HG03558 (cell line): Measurements from ENCODE around the gene IFNAR2.
"Not testable (repeated sequence)": the region's sequence is repeated elsewhere in the genome, so short reads cannot be mapped to it uniquely, and the experiment has no call there.

Experiments used
- ATAC-seq: cut with Tn5 transposase; IDR thresholded peaks from one replicate; pipeline ENCODE4 v1.9.1; 2021; ENCODE audit warnings: moderate number of reproducible peaks; ENCODE audit not compliant: unreplicated experiment; ENCODE audit errors: extremely low read depth

IFNAR2 gene

DNA sequence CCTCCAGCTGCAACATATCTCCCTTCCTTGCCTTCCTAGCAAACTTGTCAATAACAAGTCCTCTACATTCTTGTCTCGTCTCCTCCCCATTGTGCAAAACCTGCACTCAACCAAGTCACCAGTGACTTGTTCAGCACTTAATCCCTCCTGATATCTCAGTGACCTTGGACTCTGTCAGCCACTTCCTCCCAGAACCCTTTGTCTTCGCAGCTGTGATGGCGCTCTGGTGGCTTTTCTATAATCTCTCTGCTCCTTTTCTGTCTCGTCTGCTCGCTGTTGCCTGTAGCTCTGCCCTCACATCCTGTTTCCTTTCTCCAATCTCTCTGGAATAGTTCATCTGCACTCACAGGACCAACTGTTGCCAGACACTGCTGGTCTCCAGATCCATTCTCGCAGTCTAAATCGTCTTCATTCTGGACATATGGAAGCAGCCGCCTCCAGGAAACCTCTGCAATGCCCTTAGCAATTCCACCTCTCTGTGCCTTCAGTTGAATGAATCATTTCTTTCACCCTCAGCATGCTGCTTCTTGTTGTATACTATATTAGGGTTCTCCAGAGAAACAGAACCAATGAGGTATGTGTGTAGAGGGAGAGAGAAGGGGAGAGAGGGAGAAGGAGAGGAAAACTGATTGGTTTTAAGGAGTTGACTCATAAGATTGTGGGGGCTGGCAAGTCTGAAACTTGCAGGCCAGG, 17.4 kb upstream of the IFNAR2 start:
- ATAC-seq = no peak

DNA sequence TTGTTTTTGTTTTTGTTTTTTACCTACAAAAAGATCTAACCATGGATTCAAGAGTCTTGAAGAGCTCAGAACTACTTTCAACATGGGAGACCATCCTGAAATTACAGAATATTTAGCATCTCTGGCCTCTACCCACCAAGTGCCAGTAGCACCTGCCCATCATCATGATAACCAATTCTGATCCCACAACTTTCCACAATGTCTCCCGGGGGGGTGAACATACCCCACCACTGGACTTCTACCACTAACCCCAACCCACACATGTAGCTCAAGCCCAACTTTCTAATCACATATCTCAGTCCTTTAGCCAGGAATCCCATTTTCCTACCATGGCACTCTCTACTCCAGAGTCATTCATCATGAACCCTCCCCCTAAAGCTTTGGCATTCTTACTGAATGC, 15.7 kb upstream of the IFNAR2 start:
- no peak for ATAC-seq

DNA sequence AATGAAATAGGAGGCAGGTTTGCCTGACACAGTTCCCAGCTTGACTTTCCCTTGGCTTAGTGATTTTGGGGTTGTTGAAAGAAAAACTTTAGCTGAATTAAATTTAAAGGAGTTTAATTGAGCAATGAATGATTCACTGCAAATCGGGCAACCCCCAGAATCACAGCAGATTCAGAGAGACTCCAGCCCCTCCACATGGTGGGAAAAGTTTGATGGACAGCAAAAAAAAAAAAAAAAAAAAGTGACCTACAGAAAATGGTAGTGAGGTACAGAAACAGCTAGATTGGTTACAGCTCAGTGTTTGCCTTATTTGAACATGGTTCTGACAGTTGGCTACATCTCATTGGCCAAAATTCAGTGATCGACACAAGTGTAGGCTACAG, 12.6 kb upstream of the IFNAR2 start:
- ATAC-seq = no peak

DNA sequence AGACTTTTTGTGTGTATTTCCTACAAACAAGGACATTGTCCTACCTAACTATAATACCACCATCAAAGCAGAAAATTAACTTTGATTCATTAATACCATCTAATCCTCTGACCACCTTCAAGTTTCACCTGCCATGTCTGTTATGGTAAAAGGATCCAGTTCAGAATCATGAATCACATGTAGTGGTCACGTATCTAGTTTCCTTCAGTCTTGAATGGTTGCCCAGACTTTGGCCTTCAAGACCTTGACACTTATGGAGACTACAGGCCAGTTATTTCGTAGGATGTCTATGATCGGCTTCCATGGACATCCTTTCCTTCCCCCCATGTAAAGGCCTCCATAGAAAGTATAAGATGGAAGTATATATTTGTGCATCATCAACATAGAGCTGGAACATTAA, 10.4 kb upstream of the IFNAR2 start:
- ATAC-seq = no peak

DNA sequence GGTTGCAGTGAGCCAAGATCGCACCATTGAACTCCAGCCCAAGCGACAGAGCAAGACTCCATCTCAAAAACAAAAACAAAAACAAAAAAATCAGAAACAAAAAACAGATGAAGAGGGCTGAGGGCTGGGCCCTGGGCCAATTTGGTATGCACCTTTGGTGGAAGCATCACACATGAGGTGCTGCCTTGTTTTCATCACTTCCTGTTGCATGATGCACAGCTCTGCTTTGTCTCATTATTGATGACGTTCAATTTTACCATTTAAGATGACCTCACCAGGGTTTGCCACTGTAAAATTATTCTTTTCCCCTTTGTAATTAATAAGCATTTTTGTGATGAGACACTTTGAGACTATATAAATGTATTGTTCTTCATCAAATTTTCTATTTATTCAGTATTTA, 9.8 kb upstream of the IFNAR2 start:
- ATAC-seq = no peak

DNA sequence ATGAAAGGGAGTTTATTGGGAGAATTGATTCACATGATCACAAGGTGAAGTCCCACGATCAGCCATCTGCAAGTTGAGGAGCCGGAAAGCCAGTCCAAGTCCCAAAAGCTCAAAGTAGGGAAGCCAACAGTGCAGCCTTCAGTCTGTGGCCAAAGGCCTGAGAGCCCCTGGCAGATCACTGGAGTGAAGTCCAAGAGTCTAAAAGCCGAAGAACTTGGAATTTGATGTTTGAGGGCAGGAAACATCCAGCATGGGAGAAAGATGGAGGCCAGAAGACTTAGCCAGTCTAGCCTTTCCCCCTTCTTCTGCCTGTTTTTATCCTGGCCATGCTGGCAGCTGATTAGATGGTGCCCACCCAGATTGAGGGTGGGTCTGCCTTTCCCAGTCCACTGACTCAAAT, 4.4 kb upstream of the IFNAR2 start:
- not testable (repeated sequence) for ATAC-seq

DNA sequence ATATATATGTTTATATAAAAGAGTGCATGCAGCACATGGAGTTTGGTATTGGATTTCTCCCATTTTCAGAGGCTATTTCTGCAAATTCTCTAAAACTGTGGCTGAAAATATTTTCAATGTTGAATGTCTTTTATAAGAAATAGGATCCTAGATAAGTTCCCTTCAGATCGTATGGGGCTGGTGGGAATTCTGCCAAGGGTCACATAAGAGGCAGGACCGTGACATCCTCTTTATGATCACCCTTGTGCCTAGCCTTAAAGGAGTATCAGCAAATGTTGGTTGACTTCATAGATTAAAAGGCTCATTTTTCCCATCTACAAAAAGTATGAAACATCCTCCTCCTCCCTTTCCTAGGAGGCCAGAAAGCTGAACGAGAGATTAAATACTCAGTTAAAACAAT, 1.3 kb upstream of the IFNAR2 start:
- ATAC-seq = no peak

DNA sequence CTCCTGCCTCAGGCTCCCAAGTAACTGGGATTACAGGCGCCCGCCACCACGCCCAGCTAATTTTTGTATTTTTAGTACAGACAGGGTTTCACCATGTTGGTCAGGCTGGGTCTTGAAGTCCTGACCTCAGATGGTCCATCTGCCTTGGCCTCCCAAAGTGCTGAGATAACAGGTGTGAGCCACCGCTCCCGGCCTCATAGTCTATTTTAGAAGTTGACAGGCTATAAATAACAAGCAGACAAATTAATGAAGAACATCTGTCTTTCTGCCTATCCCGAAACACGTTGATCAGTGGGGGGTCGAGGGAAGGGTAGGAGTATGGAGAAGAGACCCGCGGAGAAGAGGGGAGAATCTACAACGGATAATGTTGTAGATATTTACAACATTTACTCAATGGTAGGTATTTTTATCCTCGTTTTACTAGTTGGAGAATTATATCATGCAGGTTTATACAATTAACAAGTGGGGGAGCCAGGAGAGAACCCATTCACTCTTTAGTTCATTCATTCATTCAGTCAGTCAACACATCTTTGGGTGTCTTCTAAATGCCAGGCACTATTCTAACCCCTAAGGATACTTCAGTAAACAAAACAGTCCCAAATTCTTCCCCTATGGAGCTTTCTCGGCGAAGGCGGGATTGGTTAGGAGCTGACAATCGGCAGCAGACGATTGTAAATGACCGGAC, 497 bp upstream of the IFNAR2 start:
- no peak for ATAC-seq

DNA sequence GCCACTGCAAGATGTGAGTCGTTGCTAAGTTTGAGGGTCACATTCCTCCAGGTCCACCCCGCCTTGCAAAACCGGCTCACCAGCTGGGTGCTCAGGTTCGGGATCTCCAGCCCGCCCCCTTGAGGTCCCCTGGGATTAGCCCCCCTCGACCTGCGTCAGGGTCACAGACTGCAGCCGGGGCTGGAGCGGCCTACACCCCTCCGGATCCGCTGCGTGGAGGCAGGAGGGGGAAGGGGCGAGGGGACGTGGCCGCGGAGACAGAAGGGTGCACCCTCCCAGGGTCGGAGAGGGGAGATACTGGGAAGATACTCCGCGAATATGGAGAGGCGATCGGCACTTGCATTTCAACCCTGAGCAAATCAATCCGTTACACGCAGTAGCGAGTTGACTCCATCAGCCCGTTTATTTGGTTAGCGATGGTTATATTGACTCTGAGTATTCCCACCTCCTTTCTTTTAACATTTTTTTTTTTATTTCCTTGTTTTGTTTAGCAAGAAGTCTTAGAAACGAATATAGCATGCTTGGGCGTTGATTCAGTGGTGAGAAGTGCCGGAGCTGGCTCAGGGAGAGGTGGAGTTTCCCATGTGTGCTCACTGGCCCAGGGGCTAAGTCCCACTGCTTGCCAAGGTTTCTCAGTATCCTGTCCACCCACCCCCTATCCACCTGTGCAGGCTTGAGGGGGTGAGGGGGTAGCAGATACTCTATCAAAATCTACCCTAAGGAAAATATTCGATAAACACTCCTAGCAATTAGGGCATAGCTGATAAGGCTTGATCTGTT, 997 bp downstream of the IFNAR2 start:
- ATAC-seq = no peak

DNA sequence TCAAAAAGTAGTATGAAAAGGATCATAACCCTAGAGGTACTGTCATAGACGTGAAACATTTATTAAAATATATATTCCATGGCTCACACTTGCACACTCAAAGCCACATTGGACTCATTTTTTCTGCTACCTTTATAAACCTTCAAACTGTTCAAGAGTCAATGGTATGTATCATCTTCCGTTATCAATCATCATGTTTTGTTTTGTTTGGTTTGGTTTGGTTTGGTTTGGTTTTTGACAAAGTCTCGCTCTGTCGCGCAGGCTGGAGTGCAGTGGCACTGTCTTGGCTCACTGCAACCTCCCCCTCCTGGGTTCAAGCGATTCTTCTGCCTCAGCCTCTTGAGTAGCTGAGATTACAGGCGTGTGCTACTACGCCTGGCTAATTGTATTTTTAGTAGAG, 1.8 kb downstream of the IFNAR2 start:
- no peak for ATAC-seq

DNA sequence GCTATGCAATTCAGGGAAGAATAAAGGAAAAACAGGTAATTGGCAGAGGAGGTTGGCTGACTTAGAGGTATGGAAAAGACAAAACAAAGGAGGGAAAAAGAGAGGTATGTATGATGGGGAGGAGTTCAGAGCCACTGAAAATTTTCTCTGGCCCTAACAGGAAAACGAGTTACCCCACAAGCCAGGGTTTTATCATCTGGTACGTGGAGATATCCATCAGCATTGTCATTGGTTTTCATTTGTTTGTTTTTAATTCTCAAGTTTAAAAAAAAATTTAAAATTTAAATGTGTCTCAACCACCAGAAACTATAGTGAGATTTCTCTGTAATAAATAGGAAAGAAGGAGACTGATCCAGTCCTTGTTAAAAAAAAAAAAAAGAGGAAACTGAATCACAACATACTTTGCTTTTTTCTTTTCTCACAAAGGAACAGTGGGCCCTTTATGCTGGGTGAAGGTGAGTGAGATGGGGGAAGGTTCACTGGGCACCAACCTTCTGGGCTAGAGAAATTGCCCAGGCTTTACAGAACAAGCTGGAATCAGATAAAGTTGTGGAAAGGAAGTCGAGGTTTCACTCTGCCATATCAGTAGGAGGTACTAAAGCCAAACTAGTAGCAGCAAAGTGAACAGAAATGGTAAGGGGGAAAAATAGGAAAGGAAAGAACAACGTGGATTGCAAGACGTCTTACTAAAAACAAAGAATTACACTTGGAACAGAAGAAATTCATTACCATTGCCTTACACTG, 2.7 kb downstream of the IFNAR2 start:
- ATAC-seq = no peak

DNA sequence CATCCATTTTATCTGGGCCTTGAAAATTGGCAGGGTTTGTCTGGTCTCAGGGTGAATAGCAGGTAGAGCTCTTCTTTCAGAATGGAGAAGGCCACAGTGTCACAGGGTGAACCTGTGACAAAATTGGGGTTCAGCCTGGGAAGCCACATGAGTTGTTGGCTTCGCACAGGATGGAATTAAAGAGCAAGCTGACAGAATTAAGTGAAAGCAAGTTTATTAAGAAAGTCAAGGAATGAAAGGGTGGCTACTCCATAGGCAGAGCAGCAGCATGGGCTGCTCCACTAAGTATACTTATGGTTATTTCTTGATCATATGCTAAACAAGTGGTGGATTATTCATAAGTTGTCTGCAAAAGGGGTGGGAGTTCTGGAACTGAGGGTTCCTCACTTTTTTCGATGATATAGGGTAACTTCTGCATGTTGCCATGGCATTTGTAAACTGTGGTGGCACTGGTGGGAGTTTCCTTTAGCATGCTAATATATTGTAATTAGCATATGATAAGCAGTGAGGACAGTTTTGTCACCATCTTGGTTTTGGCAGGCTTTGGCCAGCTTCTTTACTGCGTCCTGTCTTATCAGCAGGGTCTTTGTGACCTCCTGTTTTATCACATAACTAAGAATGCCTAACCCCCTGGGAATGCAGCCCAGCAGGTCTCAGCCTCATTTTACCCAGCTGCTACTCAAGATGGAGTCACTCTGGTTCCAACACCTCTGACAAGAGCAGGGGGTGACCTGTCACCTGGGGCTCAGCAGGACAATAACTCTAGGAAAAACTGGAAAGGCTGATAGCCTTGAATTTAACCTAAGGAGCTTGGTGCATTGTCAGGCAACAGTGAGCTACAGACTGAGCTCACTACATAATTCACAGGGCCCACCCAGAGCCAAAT, 5.1 kb downstream of the IFNAR2 start:
- ATAC-seq = no peak

DNA sequence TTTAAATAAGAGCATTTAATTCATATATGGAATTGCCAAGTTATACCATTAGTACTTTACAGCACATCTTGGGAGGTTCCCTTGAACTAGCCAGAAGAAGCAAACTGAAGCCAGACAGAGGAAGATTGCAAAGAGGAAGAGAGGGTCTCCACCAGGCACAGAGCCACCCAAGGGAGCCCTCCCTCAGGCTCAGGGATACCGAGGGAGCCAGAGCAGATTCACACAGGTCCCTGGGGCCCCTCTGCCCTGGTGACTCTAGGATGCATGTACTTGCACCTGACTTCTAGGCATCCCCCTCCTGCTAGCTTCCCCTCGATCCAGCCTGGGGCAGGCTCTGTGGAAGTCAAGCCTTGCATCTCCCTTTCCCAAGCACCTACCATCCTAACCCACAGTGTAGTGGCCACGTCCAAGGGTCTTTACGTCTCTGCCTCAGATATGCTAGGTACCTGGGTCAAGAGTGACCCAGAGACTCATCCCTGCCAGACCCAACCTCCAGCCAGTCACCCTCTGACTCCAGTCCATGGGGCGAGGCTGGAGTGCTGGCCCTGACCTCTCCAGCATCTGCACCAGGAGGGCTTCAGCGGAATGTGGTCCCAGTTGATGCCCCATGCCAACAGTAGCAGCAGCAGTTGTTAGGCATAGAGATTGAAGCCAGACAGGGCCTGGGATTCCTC, 6.4 kb downstream of the IFNAR2 start:
- ATAC-seq = no peak

DNA sequence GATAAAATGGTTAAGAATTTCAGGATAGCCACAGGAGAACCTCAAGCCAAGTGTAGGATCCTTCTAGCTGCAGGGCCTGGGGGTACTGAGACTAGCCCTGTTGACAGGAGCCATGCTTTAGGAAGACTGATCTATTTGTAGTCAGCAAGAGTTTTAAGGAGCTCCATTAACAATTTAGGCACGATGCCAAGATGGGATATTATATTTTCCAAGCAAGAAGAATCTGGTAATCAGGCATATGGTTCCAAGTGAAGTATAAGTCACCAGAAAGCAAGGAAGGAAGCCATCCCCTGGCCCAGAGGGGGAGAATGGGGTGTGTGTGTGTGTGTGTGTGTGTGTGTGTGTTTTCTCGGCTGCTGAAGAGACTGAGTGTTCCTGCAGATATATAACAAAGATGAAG, 7.0 kb downstream of the IFNAR2 start:
- ATAC-seq = no peak

DNA sequence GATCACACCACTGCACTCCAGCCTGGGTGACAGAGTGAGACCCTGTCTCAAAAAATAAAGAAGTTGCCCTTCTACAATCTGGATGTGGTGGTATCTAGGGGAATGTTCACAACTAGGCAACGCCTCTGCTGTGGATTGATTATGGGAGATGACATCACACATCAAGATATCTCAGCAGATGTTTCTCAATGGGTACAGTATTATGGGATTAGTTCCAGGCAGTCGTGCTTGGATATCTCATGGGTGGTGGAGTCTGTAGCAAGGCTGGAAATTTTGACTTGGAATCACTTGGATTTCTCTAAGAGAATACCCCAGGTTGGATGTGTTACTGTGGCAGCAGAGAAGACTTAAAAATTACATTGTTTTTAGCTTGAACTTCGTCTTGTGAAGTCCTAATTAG, 7.7 kb downstream of the IFNAR2 start:
- no peak for ATAC-seq

DNA sequence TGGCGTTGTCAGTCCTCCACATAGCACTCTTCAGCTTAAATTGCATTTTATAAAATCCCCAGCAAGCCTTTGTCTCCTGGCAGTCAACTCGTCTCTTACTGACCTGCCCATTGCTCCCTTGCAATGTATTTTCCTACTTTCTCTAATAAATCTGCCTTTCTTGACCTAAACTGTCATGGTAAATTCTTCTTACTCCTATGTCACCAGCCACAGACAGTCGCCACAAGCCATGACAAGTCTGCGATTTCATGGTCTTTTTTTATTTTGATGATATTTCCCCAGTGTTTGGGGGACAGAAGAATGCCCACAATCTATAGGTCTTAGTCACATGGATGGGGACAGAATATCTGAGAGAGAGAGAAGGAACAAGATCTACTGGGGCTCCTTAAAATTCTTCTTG, 8.4 kb downstream of the IFNAR2 start:
- peak; percentile 17 for ATAC-seq

DNA sequence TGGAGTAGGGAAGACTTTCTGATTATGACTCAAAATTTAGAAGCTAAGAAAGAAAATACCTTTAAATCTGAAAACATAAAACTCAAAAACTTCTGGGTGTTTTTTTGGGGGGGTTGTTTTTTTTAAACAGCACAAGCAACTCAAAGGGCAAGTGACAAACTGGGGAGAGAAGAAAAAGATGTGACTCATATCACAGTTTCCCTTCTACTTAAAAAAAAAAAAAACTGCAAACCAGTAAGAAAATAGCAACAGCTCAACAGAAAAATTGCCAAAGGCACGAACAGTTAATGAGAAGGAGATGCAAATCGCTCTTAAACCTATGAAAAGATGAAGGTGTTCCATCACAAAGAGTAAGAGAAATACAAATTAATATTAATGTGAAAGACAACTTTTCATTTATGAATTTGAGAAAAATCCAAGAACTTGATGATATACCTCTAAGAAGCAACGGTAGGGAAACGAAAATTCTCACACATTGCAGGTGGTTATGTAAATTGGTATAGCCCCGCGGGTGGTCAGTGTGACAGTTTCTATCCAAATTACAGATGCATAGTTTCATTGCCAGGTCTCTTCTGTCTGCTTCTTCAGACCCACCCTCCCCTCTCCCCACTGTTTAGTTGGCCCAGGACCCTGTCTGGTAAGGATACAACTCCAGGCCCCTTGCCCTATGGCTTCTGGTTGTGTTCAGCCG, 9.0 kb downstream of the IFNAR2 start:
- ATAC-seq = peak; percentile 48

DNA sequence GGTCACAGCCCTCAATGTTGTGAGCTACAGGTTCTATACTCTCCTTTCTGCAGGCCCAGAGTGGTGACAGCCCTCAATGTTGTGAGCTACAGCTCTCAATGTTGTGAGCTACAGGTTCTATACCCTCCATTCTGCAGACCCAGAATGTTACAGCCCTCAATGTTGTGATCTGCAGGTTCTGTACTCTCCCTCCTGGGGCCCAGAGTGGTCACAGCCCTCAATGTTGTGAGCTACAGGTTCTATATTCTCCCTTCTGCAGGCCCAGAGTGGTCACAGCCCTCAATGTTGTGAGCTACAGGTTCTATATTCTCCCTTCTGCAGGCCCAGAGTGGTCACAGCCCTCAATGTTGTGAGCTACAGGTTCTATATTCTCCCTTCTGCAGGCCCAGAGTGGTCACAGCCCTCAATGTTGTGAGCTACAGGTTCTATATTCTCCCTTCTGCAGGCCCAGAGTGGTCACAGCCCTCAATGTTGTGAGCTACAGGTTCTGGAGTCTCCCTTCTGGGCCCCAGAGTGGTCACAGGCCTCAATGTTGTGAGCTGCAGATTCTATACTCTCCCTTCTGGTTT, 9.9 kb downstream of the IFNAR2 start:
- not testable (repeated sequence) for ATAC-seq
